ENCODE data around the gene SMNDC1. TPM values are rescaled to one million over a fixed set of nuclear protein-coding genes. Genes with fewer than 3 reads are reported as not detected.
"Not testable (repeated sequence)": the region's sequence is repeated elsewhere in the genome, so short reads cannot be mapped to it uniquely, and the experiment has no call there.

Gene SMNDC1
- polyA plus RNA-seq, 1 experiment: 6.1 TPM

DNA sequence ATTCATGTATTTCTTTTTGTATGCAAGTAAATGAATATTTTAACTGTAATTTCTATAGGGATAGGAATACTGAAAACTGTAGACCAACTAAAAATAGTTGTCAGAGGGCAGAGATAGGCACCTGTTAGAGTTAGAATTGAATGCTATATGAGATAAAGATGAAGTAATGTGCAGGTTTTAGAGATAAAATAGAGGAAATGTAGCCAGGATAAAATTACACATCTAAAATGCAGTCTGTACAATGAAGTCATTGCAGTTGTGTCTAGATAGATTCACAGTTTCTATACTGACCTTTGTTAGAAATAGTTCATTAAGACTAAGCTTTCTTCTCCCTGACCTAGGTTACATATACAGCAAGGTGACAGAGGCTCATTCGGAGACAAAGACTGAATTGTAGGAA lies 46.2 kb downstream of the SMNDC1 start:
- CTCF ChIA-PET: interaction anchor here (1.8 kb wide), 1 partner anchor 20 kb away, joined by 6 read pairs; no protein-coding TSS in a partner anchor
- TF ChIP-seq, protein P1, sequence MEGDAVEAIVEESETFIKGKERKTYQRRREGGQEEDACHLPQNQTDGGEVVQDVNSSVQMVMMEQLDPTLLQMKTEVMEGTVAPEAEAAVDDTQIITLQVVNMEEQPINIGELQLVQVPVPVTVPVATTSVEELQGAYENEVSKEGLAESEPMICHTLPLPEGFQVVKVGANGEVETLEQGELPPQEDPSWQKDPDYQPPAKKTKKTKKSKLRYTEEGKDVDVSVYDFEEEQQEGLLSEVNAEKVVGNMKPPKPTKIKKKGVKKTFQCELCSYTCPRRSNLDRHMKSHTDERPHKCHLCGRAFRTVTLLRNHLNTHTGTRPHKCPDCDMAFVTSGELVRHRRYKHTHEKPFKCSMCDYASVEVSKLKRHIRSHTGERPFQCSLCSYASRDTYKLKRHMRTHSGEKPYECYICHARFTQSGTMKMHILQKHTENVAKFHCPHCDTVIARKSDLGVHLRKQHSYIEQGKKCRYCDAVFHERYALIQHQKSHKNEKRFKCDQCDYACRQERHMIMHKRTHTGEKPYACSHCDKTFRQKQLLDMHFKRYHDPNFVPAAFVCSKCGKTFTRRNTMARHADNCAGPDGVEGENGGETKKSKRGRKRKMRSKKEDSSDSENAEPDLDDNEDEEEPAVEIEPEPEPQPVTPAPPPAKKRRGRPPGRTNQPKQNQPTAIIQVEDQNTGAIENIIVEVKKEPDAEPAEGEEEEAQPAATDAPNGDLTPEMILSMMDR (IDR thresholded peaks at IDR 0.05; ENCODE audit: insufficient read depth, low read depth, low read length): no peak
- H3K36me3 ChIP-seq (ENCODE audit: control insufficient read depth, insufficient read depth, low read length): no peaks in the 10 kb centered on the region
- H3K4me3 ChIP-seq (ENCODE audit: low read depth, low read length): no peak overlapping the region
- POLR2A ChIA-PET: no interaction called here
- DNase-seq (ENCODE audit: low read depth): no peak
- no peaks in the 10 kb centered on the region for H3K27me3 ChIP-seq (ENCODE audit: control insufficient read depth, insufficient read depth, low read length)

DNA sequence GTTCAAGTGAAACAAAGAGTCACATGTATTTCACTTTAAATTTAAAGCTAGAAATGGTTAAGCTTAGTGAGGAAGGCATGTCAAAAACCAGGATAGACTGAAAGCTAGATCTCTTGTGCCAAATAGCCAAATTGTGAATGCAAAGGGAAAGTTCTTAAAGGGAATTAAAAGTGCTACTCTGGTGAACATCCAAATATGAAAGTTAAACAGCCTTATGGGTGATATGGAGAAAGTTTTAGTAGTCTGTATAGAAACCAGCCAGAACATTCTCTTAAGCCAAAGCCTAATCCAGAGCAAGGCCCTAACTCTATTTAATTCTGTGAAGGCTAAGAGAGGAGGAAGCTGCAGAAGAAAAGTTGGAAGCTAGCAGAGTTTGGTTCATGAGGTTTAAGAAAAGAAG lies 50.3 kb downstream of the SMNDC1 start:
- ChIA-PET CTCF (interaction anchor here (1.7 kb wide), 1 partner anchor 25 kb away, joined by 4 read pairs; no protein-coding TSS in a partner anchor), POLR2A (no interaction called here)

DNA sequence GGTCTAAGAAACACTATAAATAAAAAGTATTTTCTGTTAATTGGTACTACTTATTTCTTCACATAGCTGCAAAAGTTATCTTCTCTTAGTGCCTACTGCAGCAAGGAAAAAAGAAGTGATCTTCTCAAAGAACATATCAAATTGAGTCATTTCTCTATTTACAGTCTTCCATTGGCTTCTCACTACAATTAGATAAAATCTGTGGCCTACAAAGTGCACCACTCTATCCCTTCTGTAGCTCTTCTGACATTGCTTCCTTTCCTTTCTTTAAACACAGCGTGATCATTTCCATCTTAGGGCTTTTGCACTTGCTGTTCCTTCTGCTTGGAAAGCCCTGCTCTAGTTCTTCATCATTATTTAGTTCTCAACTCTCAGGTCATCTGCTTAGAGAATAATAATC lies 52.6 kb downstream of the SMNDC1 start:
- Histone ChIP-seq H3K4me3 (ENCODE audit: low read depth, low read length) (no peak overlapping the region), H3K27me3 (ENCODE audit: control insufficient read depth, insufficient read depth, low read length) (no peaks in the 10 kb centered on the region), H3K36me3 (ENCODE audit: control insufficient read depth, insufficient read depth, low read length) (no peaks in the 10 kb centered on the region)
- CTCF ChIA-PET: interaction anchor here (0.6 kb wide), 1 partner anchor 1153 kb away, joined by 3 read pairs; no protein-coding TSS in a partner anchor
- POLR2A ChIA-PET: no interaction called here
- DNase-seq (ENCODE audit: low read depth): no peak
- TF ChIP-seq, protein P1 (IDR thresholded peaks at IDR 0.05; ENCODE audit: insufficient read depth, low read depth, low read length): no peak

More for the DNA sequence above, 50.3 kb downstream of the SMNDC1 start:
- DNase-seq (ENCODE audit: low read depth): no peak
- Histone ChIP-seq H3K36me3 (ENCODE audit: control insufficient read depth, insufficient read depth, low read length) (no peaks in the 10 kb centered on the region), H3K27me3 (ENCODE audit: control insufficient read depth, insufficient read depth, low read length) (no peaks in the 10 kb centered on the region), H3K4me3 (ENCODE audit: low read depth, low read length) (no peak overlapping the region)
- TF ChIP-seq, protein P1 (IDR thresholded peaks at IDR 0.05; ENCODE audit: insufficient read depth, low read depth, low read length): no peak

DNA sequence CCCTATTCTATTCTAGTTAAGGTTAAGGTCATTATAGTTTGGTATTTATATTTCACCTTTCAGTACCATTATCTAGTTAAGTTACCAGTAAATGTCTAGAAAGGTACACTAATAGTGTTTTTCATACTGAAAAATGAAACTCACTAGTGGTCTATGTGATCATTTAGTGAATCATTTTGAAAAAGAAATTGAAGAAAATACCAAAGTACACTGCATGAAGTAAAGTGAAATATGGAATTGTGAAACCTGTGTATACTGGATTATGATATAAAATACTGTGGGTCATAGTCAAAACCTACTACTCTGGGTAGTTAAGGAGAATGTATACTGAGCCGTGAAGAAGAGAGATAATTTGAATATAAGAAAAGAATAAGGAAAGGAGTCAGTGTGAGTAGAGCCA lies 53.3 kb downstream of the SMNDC1 start:
- POLR2A ChIA-PET: interaction anchor here (0.5 kb wide), 1 partner anchor 9 kb away, joined by 3 read pairs; no protein-coding TSS in a partner anchor
- not testable (repeated sequence) for DNase-seq (ENCODE audit: low read depth)
- CTCF ChIA-PET: interaction anchor here (0.6 kb wide), 1 partner anchor 1154 kb away, joined by 3 read pairs; no protein-coding TSS in a partner anchor

DNA sequence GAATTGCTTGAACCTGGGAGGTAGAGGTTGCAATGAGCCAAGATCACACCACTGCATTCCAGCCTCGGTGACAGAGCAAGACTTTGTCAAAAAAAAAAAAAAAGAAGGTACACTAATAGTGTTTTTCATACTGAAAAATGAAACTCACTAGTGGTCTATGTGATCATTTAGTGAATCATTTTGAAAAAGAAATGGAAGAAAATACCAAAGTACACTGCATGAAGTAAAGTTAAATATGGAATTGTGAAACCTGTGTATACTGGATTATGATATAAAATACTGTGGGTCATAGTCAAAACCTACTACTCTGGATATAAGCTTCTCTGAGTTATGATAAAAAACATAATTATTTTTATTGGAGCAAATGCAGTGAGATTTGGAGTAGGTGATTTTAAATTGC lies 55.2 kb downstream of the SMNDC1 start:
- H3K4me3 ChIP-seq (ENCODE audit: low read depth, low read length); DNase-seq (ENCODE audit: low read depth); POLR2A ChIA-PET; H3K36me3 ChIP-seq (ENCODE audit: control insufficient read depth, insufficient read depth, low read length); H3K27me3 ChIP-seq (ENCODE audit: control insufficient read depth, insufficient read depth, low read length): not testable (repeated sequence)
- CTCF ChIA-PET: interaction anchor here (1.2 kb wide), 1 partner anchor 41 kb away, joined by 4 read pairs; no protein-coding TSS in a partner anchor

More for the DNA sequence above, 53.3 kb downstream of the SMNDC1 start:
- not testable (repeated sequence) for H3K4me3 ChIP-seq (ENCODE audit: low read depth, low read length); H3K27me3 ChIP-seq (ENCODE audit: control insufficient read depth, insufficient read depth, low read length); H3K36me3 ChIP-seq (ENCODE audit: control insufficient read depth, insufficient read depth, low read length)

DNA sequence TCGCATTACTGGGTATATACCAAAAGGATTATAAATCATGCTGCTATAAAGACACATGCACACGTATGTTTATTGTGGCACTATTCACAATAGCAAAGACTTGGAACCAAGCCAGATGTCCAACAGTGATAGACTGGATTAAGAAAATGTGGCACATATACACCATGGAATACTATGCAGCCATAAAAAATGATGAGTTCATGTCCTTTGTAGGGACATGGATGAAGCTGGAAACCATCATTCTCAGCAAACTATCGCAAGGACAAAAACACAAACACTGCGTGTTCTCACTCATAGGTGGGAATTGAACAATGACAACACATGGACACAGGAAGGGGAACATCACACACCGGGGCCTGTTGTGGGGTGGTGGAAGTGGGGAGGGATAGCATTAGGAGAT lies 56.9 kb downstream of the SMNDC1 start:
- H3K27me3 ChIP-seq (ENCODE audit: control insufficient read depth, insufficient read depth, low read length); DNase-seq (ENCODE audit: low read depth); H3K4me3 ChIP-seq (ENCODE audit: low read depth, low read length); H3K36me3 ChIP-seq (ENCODE audit: control insufficient read depth, insufficient read depth, low read length); CTCF ChIA-PET; POLR2A ChIA-PET: not testable (repeated sequence)

DNA sequence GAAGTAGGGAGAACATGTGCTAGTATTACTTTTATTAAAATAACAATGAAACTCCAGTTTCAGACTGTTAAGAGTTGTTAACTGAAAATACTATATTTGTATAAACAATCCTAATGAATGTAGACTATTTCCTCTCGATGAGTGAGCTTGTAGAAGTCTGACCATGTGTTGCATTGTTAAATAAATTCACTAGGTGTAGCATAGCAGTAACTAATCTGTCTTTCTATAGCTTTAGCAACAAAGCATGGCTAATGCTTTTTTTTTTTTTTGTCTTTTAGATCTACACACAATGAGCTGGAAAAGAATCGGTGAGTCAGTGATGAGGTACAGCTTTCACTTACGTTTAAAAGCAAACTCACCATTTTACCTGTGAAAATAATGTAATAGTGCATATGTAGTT lies 60.2 kb downstream of the SMNDC1 start:
- ChIA-PET POLR2A (no interaction called here), CTCF (no interaction called here)
- DNase-seq (ENCODE audit: low read depth): no peak
- no peaks in the 10 kb centered on the region for H3K27me3 ChIP-seq (ENCODE audit: control insufficient read depth, insufficient read depth, low read length)
- no peaks in the 10 kb centered on the region for H3K36me3 ChIP-seq (ENCODE audit: control insufficient read depth, insufficient read depth, low read length)
- H3K4me3 ChIP-seq (ENCODE audit: low read depth, low read length): no peak overlapping the region
- TF ChIP-seq, protein P1 (IDR thresholded peaks at IDR 0.05; ENCODE audit: insufficient read depth, low read depth, low read length): no peak
